SK-N-MC (cell line): Measurements from ENCODE around the gene SIVA1.
A peak's percentile ranks its signal among the peaks of the same experiment; 100 is the strongest.
"Not testable (repeated sequence)": the region's sequence is repeated elsewhere in the genome, so short reads cannot be mapped to it uniquely, and the experiment has no call there.

Experiments
- DNase-seq: peaks from one replicate; pipeline ENCODE4 v3.0.0-alpha.2; 2011; ENCODE audit warnings: low read depth, low spot score
- H3K27ac ChIP-seq: fragments of 200-600 bp; sonication (generic); 2 replicates; pipeline ENCODE4 v1.5.1; 2016; ENCODE audit warnings: mixed run types
- H3K36me3 ChIP-seq: fragments of 200-600 bp; sonication (generic); 2 replicates; pipeline ENCODE4 v1.6.1; 2017; ENCODE audit warnings: antibody characterized with exemption, low read length, mixed read lengths; ENCODE audit not compliant: insufficient read depth
- H3K4me3 ChIP-seq: fragments of 200-600 bp; sonication (generic); 2 replicates; pipeline ENCODE4 v1.5.1; 2016
- H3K9ac ChIP-seq: fragments of 200-600 bp; sonication (generic); 2 replicates; pipeline ENCODE4 v1.8.0; 2017; ENCODE audit warnings: mixed run types, mixed read lengths; ENCODE audit not compliant: insufficient read length
- H3K9me3 ChIP-seq: fragments of 200-600 bp; sonication (generic); 2 replicates; pipeline ENCODE4 v1.6.1; 2017; ENCODE audit warnings: low read depth, mild to moderate bottlenecking, antibody characterized with exemption, low read length, moderate library complexity, mixed read lengths
- EZH2 ChIP-seq: fragments of 200-600 bp; sonication (generic); IDR thresholded peaks from one replicate; pipeline ENCODE4 v1.6.1; 2017; ENCODE audit warnings: antibody characterized with exemption
- FOXP2 ChIP-seq: optimal IDR thresholded peaks from 2 replicates; pipeline ENCODE3; 2011; ENCODE audit warnings: mild to moderate bottlenecking, moderate library complexity; ENCODE audit not compliant: insufficient read depth; ENCODE audit errors: extremely low read length, control extremely low read depth
- POLR2AphosphoS5 ChIP-seq: IDR thresholded peaks from 2 replicates; pipeline ENCODE4 v1.6.1; 2012; ENCODE audit warnings: mild to moderate bottlenecking, low read depth, low read length, borderline replicate concordance

The SIVA1 gene

DNA sequence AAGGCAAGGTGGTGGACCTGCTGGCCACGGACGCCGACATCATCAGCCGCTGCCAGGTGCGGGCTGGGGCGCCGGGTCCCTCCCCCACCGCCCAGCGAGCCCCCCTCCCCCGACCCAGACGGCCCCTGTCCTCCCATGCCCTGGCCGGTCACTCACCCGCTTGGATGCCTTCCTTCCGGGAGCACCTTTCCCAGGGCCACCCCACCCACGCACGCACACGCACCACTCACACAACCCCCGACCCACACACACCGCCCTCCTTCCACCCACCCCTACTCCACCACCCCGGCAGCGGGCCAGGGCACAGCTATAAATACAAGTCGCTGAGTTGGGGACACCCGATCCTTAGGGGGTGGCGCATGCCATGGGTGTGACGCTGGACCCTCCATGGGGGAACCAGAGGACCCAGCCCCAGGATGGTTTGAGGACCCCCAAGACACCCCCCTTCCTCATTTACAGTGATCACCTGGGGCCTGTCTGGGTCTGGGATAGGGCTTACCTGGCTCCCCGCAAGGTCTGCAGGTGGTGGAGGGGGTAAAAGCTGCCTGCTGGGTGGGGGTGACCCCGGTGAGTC, 28.5 kb upstream of the SIVA1 start:
- Histone ChIP-seq H3K9me3 (no peaks in the 10 kb centered on the region), H3K9ac (no peak overlapping the region), H3K36me3 (no peaks in the 10 kb centered on the region), H3K27ac (no peak overlapping the region), H3K4me3 (peak overlapping the region; percentile 55)
- TF ChIP-seq EZH2 (no peak), FOXP2 (no peak), POLR2AphosphoS5 (no peak)
- no peak for DNase-seq

DNA sequence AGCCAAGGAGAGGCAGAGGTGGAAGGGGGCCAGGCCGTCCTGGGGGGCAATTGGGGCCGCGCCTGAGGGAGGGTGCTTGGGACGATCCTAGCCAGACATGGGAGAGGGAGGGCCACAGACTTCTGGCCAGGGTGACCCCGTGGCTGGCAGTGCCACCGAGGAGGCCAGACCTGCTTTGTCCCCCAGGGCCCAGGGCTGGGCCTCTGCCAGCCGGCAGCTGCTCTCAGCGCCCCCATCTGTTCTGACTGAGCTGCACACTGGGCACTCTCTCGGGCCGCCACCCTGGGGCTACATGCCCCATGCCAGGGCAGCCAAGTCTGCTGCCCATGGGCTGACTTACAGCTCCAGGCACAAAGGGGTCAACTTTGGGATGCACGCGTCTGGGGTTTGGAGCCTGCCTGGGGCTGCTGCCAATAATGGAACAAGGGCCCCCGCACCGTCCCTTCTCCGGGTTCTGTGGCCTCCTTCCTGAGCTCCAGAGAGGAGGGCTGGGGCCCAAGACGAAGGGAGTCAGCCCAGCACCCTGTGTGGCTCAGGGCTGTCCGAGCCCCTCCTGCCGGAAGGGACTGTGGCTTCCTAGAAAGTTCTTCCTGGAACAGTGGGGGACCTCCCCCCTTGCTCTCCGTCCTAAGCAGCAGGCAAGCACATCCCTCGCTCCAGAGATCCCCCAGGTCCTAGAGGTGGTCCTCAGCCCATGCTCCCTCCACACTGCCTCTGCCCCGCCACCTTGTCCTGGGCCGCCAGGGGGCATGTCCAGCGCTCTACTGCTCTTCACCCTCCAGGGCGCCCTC, 27.8 kb upstream of the SIVA1 start:
- Histone ChIP-seq H3K36me3 (no peaks in the 10 kb centered on the region), H3K4me3 (no peak overlapping the region), H3K9ac (no peak overlapping the region), H3K9me3 (no peaks in the 10 kb centered on the region), H3K27ac (no peak overlapping the region)
- DNase-seq, result no peak
- TF ChIP-seq FOXP2 (no peak), EZH2 (no peak), POLR2AphosphoS5 (no peak)

DNA sequence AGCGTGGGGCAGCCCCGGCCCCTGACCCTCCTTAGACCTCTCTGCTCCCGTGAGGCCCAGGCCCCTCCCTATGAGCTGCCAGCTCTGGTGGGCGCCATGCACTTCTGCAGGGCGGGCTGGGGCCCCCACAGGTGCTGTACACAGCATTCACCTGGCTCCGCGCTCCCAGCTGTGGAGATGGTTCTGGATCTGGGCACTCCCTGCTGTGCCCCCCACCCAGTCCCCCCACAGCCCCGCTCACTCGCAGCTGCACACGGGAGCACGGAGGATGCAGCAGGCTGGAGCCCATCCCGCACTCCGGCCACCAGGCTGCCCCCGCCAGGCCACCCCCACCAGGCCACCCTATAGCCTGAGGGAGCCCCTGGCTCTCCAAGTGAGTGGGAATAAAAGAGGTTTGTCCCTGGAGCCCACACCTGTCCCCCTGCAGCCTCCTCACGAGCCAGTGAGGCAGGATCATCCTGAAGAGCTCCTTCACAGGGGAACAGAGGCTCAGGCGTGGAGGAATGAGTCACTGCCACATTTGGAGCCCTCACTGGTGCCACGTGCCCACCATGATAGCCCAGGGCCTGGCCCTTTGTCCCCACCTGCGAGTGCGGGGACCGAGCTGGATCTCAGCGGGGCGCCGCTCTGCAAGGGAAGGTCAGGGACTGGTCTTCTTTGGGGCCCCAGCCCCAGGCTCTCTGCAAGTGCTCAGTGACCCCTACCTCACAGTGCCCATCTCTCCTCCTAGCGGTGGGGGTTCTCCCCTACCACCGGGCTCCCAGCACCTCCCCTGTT, 27.0 kb upstream of the SIVA1 start:
- Histone ChIP-seq H3K4me3 (no peak overlapping the region), H3K9me3 (no peaks in the 10 kb centered on the region), H3K36me3 (no peaks in the 10 kb centered on the region), H3K27ac (no peak overlapping the region), H3K9ac (no peak overlapping the region)
- DNase-seq, result no peak
- TF ChIP-seq EZH2 (no peak), POLR2AphosphoS5 (no peak), FOXP2 (no peak)

DNA sequence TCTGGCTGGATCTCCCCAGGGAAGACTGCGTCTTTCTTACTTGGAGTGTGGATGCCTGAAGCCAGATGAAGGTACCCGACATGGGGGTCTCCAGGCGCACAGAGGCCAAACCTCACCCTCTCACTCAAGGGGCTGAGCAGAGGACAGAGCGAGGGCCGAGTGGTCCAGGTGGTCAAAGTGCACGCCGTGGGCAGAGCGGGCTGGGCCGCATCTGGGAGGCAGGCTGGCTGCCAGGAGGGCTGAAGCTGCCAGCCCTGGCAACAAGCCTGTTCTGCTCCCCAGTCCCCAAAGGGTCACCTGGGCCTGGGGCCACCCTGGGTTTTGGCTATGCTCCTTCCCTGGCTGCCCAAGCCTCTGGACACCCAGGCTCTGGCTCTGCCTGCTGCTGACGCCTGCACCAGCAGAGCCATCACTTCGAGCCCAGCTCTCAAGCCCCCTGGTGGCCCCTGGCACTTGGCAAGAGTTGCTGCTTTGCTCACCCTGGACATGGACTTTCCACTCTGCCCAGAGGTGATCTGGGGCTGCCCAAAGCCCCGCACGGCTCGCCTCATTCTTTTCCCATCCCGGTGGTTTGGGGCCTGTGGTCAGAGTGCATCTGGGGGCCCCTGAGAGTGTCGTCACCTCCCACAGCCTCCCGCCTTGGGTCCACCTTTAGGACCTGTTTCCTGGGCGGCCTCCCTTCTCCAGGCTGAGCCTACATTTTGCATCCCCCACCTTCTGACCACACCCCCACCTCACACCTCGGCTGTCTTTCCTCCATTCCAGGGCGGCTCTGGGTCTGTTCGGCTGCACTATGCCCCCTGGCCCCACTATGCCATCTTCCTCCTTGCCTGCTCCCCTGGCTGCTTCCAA, 26.1 kb upstream of the SIVA1 start:
- Histone ChIP-seq H3K4me3 (no peak overlapping the region), H3K9ac (no peak overlapping the region), H3K27ac (no peak overlapping the region), H3K9me3 (no peaks in the 10 kb centered on the region), H3K36me3 (no peaks in the 10 kb centered on the region)
- DNase-seq, result no peak
- no peak for TF ChIP-seq EZH2
- no peak for TF ChIP-seq FOXP2
- TF ChIP-seq POLR2AphosphoS5, result no peak

DNA sequence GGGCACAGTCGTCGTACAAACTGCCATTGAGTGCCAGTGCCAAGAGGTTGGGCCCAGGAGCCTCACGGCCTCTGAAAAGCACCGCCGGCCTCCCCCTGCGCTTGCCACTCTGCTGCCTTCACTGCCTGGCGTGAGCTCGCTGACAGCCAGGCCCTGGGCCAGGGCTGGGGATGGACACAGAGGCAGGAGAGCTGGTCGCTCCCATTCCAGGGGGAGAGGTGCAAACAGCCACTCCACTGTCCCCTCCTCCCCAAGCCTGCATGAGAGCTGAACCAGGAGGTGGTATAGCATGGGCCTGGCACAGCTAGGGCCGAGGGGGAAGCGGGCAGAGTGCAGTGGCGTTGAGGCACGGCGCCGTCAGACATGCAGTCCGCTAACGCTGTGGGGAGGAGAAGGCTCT, 24.3 kb upstream of the SIVA1 start:
- H3K4me3 ChIP-seq, result no peak overlapping the region
- DNase-seq, result no peak
- no peak overlapping the region for H3K27ac ChIP-seq
- no peak for TF ChIP-seq POLR2AphosphoS5
- TF ChIP-seq EZH2, result no peak
- no peak for TF ChIP-seq FOXP2
- no peaks in the 10 kb centered on the region for H3K9me3 ChIP-seq
- H3K36me3 ChIP-seq, result no peaks in the 10 kb centered on the region
- H3K9ac ChIP-seq, result no peak overlapping the region

DNA sequence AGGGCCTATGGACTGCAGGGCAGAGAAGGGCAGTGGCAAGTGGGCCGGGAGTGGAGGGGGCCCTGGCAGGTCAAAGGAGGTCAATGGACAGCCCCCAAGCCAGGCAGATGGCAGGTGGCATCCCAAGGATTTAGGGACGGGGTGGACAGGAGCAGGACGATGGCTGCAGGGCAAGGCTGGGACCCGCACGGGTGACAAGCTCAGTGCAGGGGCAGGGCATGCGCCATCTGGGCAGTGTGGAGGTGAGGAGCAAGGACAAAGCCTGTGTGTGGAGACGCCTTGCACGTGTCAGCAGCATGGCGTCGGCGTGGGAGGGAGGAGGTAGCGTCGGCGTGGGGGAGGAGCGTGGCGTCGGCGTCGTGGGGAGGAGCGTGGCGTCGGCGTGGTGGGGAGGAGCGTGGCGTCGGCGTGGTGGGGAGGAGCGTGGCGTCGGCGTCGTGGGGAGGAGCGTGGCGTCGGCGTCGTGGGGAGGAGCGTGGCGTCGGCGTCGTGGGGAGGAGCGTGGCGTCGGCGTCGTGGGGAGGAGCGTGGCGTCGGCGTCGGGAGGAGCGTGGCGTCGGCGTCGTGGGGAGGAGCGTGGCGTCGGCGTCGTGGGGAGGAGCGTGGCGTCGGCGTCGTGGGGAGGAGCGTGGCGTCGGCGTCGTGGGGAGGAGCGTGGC, 23.6 kb upstream of the SIVA1 start:
- not testable (repeated sequence) for H3K27ac ChIP-seq, H3K9ac ChIP-seq, H3K36me3 ChIP-seq, H3K4me3 ChIP-seq, H3K9me3 ChIP-seq, DNase-seq

DNA sequence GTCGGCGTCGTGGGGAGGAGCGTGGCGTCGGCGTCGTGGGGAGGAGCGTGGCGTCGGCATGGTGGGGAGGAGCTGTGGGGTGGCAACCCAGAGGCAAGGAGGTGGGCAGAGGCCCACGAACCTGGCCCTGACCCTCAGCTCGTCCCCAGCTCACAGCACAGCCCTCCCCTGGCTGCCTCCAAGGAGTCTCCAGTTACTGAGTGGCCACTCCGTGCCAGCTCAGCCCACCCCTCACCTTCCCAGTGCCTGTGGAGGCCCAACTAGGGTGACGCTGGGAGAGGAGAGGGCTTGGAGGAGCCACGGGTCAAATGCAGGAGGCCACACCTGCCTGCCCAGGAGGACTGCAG, 23.1 kb upstream of the SIVA1 start:
- no peak for DNase-seq
- Histone ChIP-seq H3K27ac (no peak overlapping the region), H3K9me3 (no peaks in the 10 kb centered on the region), H3K36me3 (no peaks in the 10 kb centered on the region), H3K4me3 (no peak overlapping the region), H3K9ac (no peak overlapping the region)
- no peak for TF ChIP-seq FOXP2
- no peak for TF ChIP-seq EZH2
- no peak for TF ChIP-seq POLR2AphosphoS5
